H9 (cell line): ENCODE results near the gene FMN1. TPM values are rescaled to one million over a fixed set of nuclear protein-coding genes. Genes with fewer than 3 reads are reported as not detected.

ENCODE experiments used
- DNase-seq: peaks from one replicate; pipeline ENCODE4 v3.0.0-alpha.2; 2017
- H2AFZ ChIP-seq: one replicate; pipeline ENCODE4 v1.6.1; 2013; ENCODE audit warnings: mild to moderate bottlenecking, low read length, control low read depth, moderate library complexity
- H2AK5ac ChIP-seq: 2 replicates; pipeline ENCODE4 v1.6.1; 2013; ENCODE audit warnings: low read length, control low read depth, mixed read lengths; ENCODE audit not compliant: insufficient read length
- H2BK120ac ChIP-seq: one replicate; pipeline ENCODE4 v1.6.1; 2013; ENCODE audit warnings: low read depth, mild to moderate bottlenecking, low read length, control low read depth, inconsistent platforms; ENCODE audit not compliant: poor library complexity, severe bottlenecking
- H2BK12ac ChIP-seq: 2 replicates; pipeline ENCODE4 v1.6.1; 2013; ENCODE audit warnings: low read length, control low read depth, mixed read lengths, low read depth; ENCODE audit not compliant: insufficient read length
- H2BK15ac ChIP-seq: 2 replicates; pipeline ENCODE4 v1.6.1; 2013; ENCODE audit warnings: low read depth, low read length, control low read depth
- H2BK20ac ChIP-seq: one replicate; pipeline ENCODE4 v1.6.1; 2013; ENCODE audit warnings: low read depth, mild to moderate bottlenecking, low read length, control low read depth, inconsistent platforms; ENCODE audit not compliant: poor library complexity, severe bottlenecking
- H2BK5ac ChIP-seq: 2 replicates; pipeline ENCODE4 v1.6.1; 2013; ENCODE audit warnings: low read length, control low read depth, mixed read lengths; ENCODE audit not compliant: insufficient read length
- H3K14ac ChIP-seq: 2 replicates; pipeline ENCODE4 v1.6.1; 2013; ENCODE audit warnings: low read length, control low read depth; ENCODE audit not compliant: insufficient read depth
- H3K18ac ChIP-seq: 2 replicates; pipeline ENCODE4 v1.6.1; 2013; ENCODE audit warnings: low read depth, mild to moderate bottlenecking, mixed read lengths, low read length, control low read depth; ENCODE audit not compliant: insufficient read length
- H3K23ac ChIP-seq: 2 replicates; pipeline ENCODE4 v1.6.1; 2013; ENCODE audit warnings: low read length, control low read depth, mixed read lengths, low read depth; ENCODE audit not compliant: insufficient read length
- H3K23me2 ChIP-seq: 2 replicates; pipeline ENCODE4 v1.6.1; 2013; ENCODE audit warnings: low read depth, mild to moderate bottlenecking, mixed read lengths, low read length, control low read depth; ENCODE audit not compliant: insufficient read length, poor library complexity, severe bottlenecking
- H3K27ac ChIP-seq: 2 replicates; pipeline ENCODE4 v1.5.1; 2013; ENCODE audit warnings: low read length, control low read depth, mixed read lengths, low read depth; ENCODE audit not compliant: insufficient read length
- H3K27me3 ChIP-seq: 2 replicates; pipeline ENCODE4 v1.6.1; 2013; ENCODE audit warnings: low read length, control low read depth, inconsistent platforms; ENCODE audit not compliant: insufficient read depth
- H3K4ac ChIP-seq: 2 replicates; pipeline ENCODE4 v1.6.1; 2013; ENCODE audit warnings: low read depth, mild to moderate bottlenecking, control low read depth, inconsistent platforms, low read length, moderate library complexity
- H3K4me1 ChIP-seq: 2 replicates; pipeline ENCODE4 v1.6.1; 2013; ENCODE audit warnings: low read length, control low read depth, inconsistent platforms; ENCODE audit not compliant: insufficient read depth
- H3K4me2 ChIP-seq: 2 replicates; pipeline ENCODE4 v1.6.1; 2013; ENCODE audit warnings: low read length, control low read depth, mixed read lengths; ENCODE audit not compliant: insufficient read length, insufficient read depth
- H3K56ac ChIP-seq: 2 replicates; pipeline ENCODE4 v1.6.1; 2013; ENCODE audit warnings: low read depth, mild to moderate bottlenecking, mixed read lengths, low read length, control low read depth; ENCODE audit not compliant: insufficient read length
- H3K79me1 ChIP-seq: 2 replicates; pipeline ENCODE4 v1.6.1; 2013; ENCODE audit warnings: low read depth, mild to moderate bottlenecking, moderate library complexity, low read length, control low read depth, inconsistent platforms; ENCODE audit not compliant: insufficient read depth, poor library complexity, severe bottlenecking
- H3K79me2 ChIP-seq: 2 replicates; pipeline ENCODE4 v1.6.1; 2013; ENCODE audit warnings: low read length, control low read depth, inconsistent platforms; ENCODE audit not compliant: insufficient read depth
- H3K9ac ChIP-seq: 2 replicates; pipeline ENCODE4 v1.6.1; 2013; ENCODE audit warnings: low read length, control low read depth, mixed read lengths; ENCODE audit not compliant: insufficient read length; ENCODE audit errors: extremely low read depth
- H3K9me3 ChIP-seq: one replicate; pipeline ENCODE4 v1.6.1; 2013; ENCODE audit warnings: low read depth, low read length, inconsistent platforms; ENCODE audit not compliant: control insufficient read depth
- H3T11ph ChIP-seq: one replicate; pipeline ENCODE4 v1.6.1; 2013; ENCODE audit warnings: mild to moderate bottlenecking, low read length, control low read depth, inconsistent platforms
- H4K20me1 ChIP-seq: one replicate; pipeline ENCODE4 v1.6.1; 2013; ENCODE audit not compliant: control insufficient read depth, insufficient read length, insufficient read depth
- H4K5ac ChIP-seq: 2 replicates; pipeline ENCODE4 v1.6.1; 2013; ENCODE audit warnings: low read depth, mild to moderate bottlenecking, mixed read lengths, low read length, control low read depth; ENCODE audit not compliant: insufficient read length
- H4K8ac ChIP-seq: replicated peaks from 2 replicates; pipeline ENCODE4 v1.6.1; 2013; ENCODE audit warnings: low read length, control low read depth, mixed read lengths, low read depth; ENCODE audit not compliant: insufficient read length
- H4K91ac ChIP-seq: 2 replicates; pipeline ENCODE4 v1.6.1; 2013; ENCODE audit warnings: low read depth, mild to moderate bottlenecking, moderate library complexity, mixed read lengths, low read length, control low read depth; ENCODE audit not compliant: insufficient read length
- H3K27ac Mint-ChIP-seq, 3 experiments: 2 replicates in 2 of 3; 3 replicates in 1 of 3; pipeline ENCODE4 v1.8.0; 2020 to 2021; ENCODE audit warnings: mixed read lengths in 3 of 3, mild to moderate bottlenecking in 1 of 3, moderate library complexity in 1 of 3
- H3K27me3 Mint-ChIP-seq: 2 replicates; pipeline ENCODE4 v1.8.0; 2021; ENCODE audit warnings: low read depth, mild to moderate bottlenecking, moderate library complexity, mixed read lengths
- H3K36me3 Mint-ChIP-seq, 3 experiments: 2 replicates in 2 of 3; 3 replicates in 1 of 3; pipeline ENCODE4 v1.8.0; 2020 to 2021; ENCODE audit warnings: low read depth in 3 of 3, mixed read lengths in 3 of 3; ENCODE audit not compliant: insufficient read depth in 1 of 3
- H3K4me1 Mint-ChIP-seq, 2 experiments: 2 replicates each; pipeline ENCODE4 v1.8.0; 2020; ENCODE audit warnings: mixed read lengths in 2 of 2
- H3K4me3 Mint-ChIP-seq, 2 experiments: 2 replicates in 1 of 2; 3 replicates in 1 of 2; pipeline ENCODE4 v1.8.0; 2020 to 2021; ENCODE audit warnings: mild to moderate bottlenecking in 2 of 2, mixed read lengths in 2 of 2, moderate library complexity in 1 of 2
- H3K9me3 Mint-ChIP-seq, 2 experiments: 2 replicates in 1 of 2; 3 replicates in 1 of 2; pipeline ENCODE4 v1.8.0; 2020; ENCODE audit warnings: mild to moderate bottlenecking in 2 of 2, mixed read lengths in 2 of 2, moderate library complexity in 1 of 2
- CTCF ChIP-seq: fragments of 200-600 bp; sonication (generic); conservative IDR thresholded peaks from 3 replicates; pipeline ENCODE4 v1.8.0; 2021; ENCODE audit warnings: antibody characterized with exemption, mild to moderate bottlenecking
- WGBS: extraction: QIAGEN DNeasy Blood & Tissue Kit; methylation state at CpG from one replicate; pipeline ENCODE4 v1.1.7; 2013; ENCODE audit warnings: missing lambda C conversion rate, low lambda C conversion rate, mixed read lengths; ENCODE audit not compliant: insufficient read length; ENCODE audit errors: extremely low coverage; 5-methylcytosine and 5-hydroxymethylcytosine counted together
- total RNA-seq: library from RNA; stranded (reverse); gene quantifications from 2 replicates; pipeline ENCODE4 v1.2.1, GENCODE V29; 2021

Gene FMN1
- total RNA-seq, 1 experiment from 2014 or later = 1.9 TPM

GRCh38 chr15:33059184-33059583, 135.3 kb downstream of the FMN1 start:
- Histone ChIP-seq H3K9me3 (no peaks in the 10 kb centered on the region), H3K23ac (no peak overlapping the region), H4K91ac (no peak overlapping the region), H3K14ac (no peak overlapping the region), H3K23me2 (no peaks in the 10 kb centered on the region), H3K9ac (no peak overlapping the region), H2AFZ (no peak overlapping the region), H2BK15ac (no peak overlapping the region), H3T11ph (no peak overlapping the region), H3K79me1 (no peaks in the 10 kb centered on the region), H3K27me3 (no peaks in the 10 kb centered on the region), H3K27ac (no peak overlapping the region), H2BK20ac (no peak overlapping the region), H2BK120ac (no peak overlapping the region), H3K4me1 (no peaks in the 10 kb centered on the region), H2AK5ac (no peak overlapping the region), H3K56ac (no peak overlapping the region), H4K20me1 (no peaks in the 10 kb centered on the region), H2BK5ac (no peak overlapping the region), H3K79me2 (no peaks in the 10 kb centered on the region), H4K5ac (no peak overlapping the region), H3K4ac (no peak overlapping the region), H4K8ac (no peak overlapping the region), H3K4me2 (no peak overlapping the region), H3K18ac (no peak overlapping the region), H2BK12ac (no peak overlapping the region)
- Mint-ChIP-seq H3K4me1 (no peaks in the 10 kb centered on the region), H3K9me3 (no peaks in the 10 kb centered on the region; a peak in 1 of 5 replicates), H3K4me3 (no peak overlapping the region), H3K27ac (no peak overlapping the region), H3K27me3 (no peaks in the 10 kb centered on the region), H3K36me3 (no peaks in the 10 kb centered on the region)
- DNase-seq = no peak
- no peak for TF ChIP-seq CTCF
- no CpG with 5 or more reads among the region's 3 CpGs for WGBS
